B cell (primary cell): ENCODE data around the gene PLTP. TPM values are rescaled to one million over a fixed set of nuclear protein-coding genes. Genes with fewer than 3 reads are reported as not detected.

ENCODE experiments used
- ATAC-seq: fragments of 200-7000 bp; cut with Tn5 transposase; one replicate; pipeline ENCODE4 v1.10.0; 2021; ENCODE audit warnings: low read depth, mild to moderate bottlenecking, moderate number of reproducible peaks, moderate library complexity
- CTCF ChIA-PET: fragments of 350-600 bp; sonication (Branson Sonifier 250); formaldehyde crosslinking; loops from one replicate; lab custom pipeline; 2021; ENCODE audit warnings: antibody characterized with exemption, inconsistent platforms; lab: Charles Lee
- POLR2A ChIA-PET: fragments of 350-600 bp; sonication (Branson Sonifier 250); formaldehyde crosslinking; loops from one replicate; lab custom pipeline; 2021; ENCODE audit warnings: antibody characterized with exemption; lab: Charles Lee
- DNase-seq: peaks from one replicate; pipeline ENCODE4 v3.0.0; 2013
- H2AFZ ChIP-seq: 2 replicates; pipeline ENCODE4 v1.6.1; 2012; ENCODE audit warnings: mild to moderate bottlenecking, low read depth, low read length; ENCODE audit not compliant: insufficient read depth, poor library complexity, severe bottlenecking
- H3K27ac ChIP-seq, 2 donors: 1 replicate in 1 of 2; 2 replicates in 1 of 2; pipeline ENCODE4 v1.5.1; 2012 to 2013; ENCODE audit warnings: low read length in 2 of 2, mild to moderate bottlenecking in 2 of 2, moderate library complexity in 1 of 2
- H3K27me3 ChIP-seq, 4 experiments: fragments of 200-600 bp in 1 of 4; sonication (generic) in 1 of 4; replicated peaks in 1 of 4; 1 replicate in 2 of 4; 2 replicates in 2 of 4; pipeline versions ENCODE4 v1.6.1 to v1.7.0; 2013 to 2016; ENCODE audit warnings: low read length in 3 of 4, mild to moderate bottlenecking in 2 of 4, mixed read lengths in 1 of 4, moderate library complexity in 1 of 4; ENCODE audit not compliant: insufficient read depth in 4 of 4, control insufficient read depth in 3 of 4; ENCODE audit errors: control extremely low read depth in 1 of 4
- H3K36me3 ChIP-seq, 2 experiments: replicated peaks in 1 of 2; 1 replicate in 1 of 2; 2 replicates in 1 of 2; pipeline versions ENCODE4 v1.6.1 to v1.7.1; 2013; ENCODE audit warnings: low read length in 1 of 2; ENCODE audit not compliant: insufficient read depth in 2 of 2, control insufficient read depth in 1 of 2; ENCODE audit errors: control extremely low read depth in 1 of 2, extremely low read depth in 1 of 2
- H3K4me1 ChIP-seq, 2 donors: fragments of 200-600 bp in 1 of 2; sonication (generic) in 1 of 2; 1 replicate in 1 of 2; 2 replicates in 1 of 2; pipeline versions ENCODE4 v1.5.1 to v1.6.1; 2013 to 2017; ENCODE audit warnings: low read length in 2 of 2; ENCODE audit not compliant: control insufficient read depth in 2 of 2, insufficient read depth in 2 of 2
- H3K4me2 ChIP-seq: replicated peaks from 2 replicates; pipeline ENCODE3; 2012; ENCODE audit warnings: mild to moderate bottlenecking, low read depth, low read length; ENCODE audit not compliant: poor library complexity, severe bottlenecking
- H3K4me3 ChIP-seq, 5 experiments: fragments of 200-600 bp in 1 of 5; sonication (generic) in 1 of 5; 1 replicate in 3 of 5; 2 replicates in 2 of 5; pipeline versions ENCODE4 v1.5.1 to v1.7.0; 2011 to 2016; ENCODE audit warnings: low read length in 4 of 5, mild to moderate bottlenecking in 4 of 5, low read depth in 2 of 5, control low read depth in 1 of 5, moderate library complexity in 1 of 5; ENCODE audit not compliant: insufficient read depth in 1 of 5; ENCODE audit errors: control extremely low read depth in 1 of 5, extremely low read depth in 1 of 5
- H3K79me2 ChIP-seq: fragments of 200-600 bp; sonication (generic); one replicate; pipeline ENCODE4 v1.6.0; 2016; ENCODE audit warnings: low read length; ENCODE audit not compliant: control insufficient read depth, insufficient read depth
- H3K9ac ChIP-seq: fragments of 200-600 bp; sonication (generic); 2 replicates; pipeline ENCODE4 v1.6.1; 2017; ENCODE audit warnings: mild to moderate bottlenecking, low read length, moderate library complexity
- H3K9me3 ChIP-seq, 3 donors: one replicate each; pipeline versions ENCODE4 v1.6.1 to v1.7.1; 2013; ENCODE audit warnings: low read length in 2 of 3; ENCODE audit not compliant: control insufficient read depth in 2 of 3, insufficient read depth in 1 of 3; ENCODE audit errors: control extremely low read depth in 1 of 3
- H4K20me1 ChIP-seq: 2 replicates; pipeline ENCODE4 v1.6.0; 2012; ENCODE audit warnings: mild to moderate bottlenecking, low read length; ENCODE audit not compliant: insufficient read depth, control insufficient read depth, poor library complexity, severe bottlenecking
- H3K27ac Mint-ChIP-seq: one replicate; pipeline ENCODE4 v1.8.0; 2021; ENCODE audit warnings: mixed read lengths
- H3K27me3 Mint-ChIP-seq: one replicate; pipeline ENCODE4 v1.8.0; 2021; ENCODE audit warnings: mixed read lengths
- H3K4me1 Mint-ChIP-seq: one replicate; pipeline ENCODE4 v1.8.0; 2021; ENCODE audit warnings: mixed read lengths
- H3K4me3 Mint-ChIP-seq: one replicate; pipeline ENCODE4 v1.8.0; 2021; ENCODE audit warnings: mixed read lengths
- H3K9me3 Mint-ChIP-seq: one replicate; pipeline ENCODE4 v1.8.0; 2022; ENCODE audit warnings: mixed read lengths; ENCODE audit not compliant: insufficient read depth
- EZH2 ChIP-seq: IDR thresholded peaks from 2 replicates; pipeline ENCODE4 v1.6.1; 2012; ENCODE audit warnings: borderline replicate concordance, low read depth, mild to moderate bottlenecking, moderate library complexity, low read length; ENCODE audit not compliant: insufficient read depth, poor library complexity, severe bottlenecking
- WGBS: methylation state at CpG from one replicate; pipeline ENCODE4 v1.1.5; 2013; ENCODE audit warnings: missing lambda C conversion rate; ENCODE audit not compliant: insufficient coverage; 5-methylcytosine and 5-hydroxymethylcytosine counted together
- intact Hi-C: fragments of 100-400 bp; cut with micrococcal nuclease; formaldehyde crosslinking; loops from one replicate; pipeline ENCODE4 v1.10.0; 2022
- polyA plus RNA-seq: library from polyadenylated mRNA; depleted of rRNA; stranded (reverse); fragments of >200 nt; gene quantifications from 2 replicates; pipeline ENCODE4 v1.2.3, GENCODE V29; 2012
- total RNA-seq, 2 donors: library from RNA; stranded (reverse); fragments of 120-200 nt in 1 of 2; gene quantifications; 1 replicate in 1 of 2; 2 replicates in 1 of 2; pipeline versions ENCODE4 v1.2.3 to v1.2.4, GENCODE V29; 2013 to 2022
- TF ChIP-seq, protein P1 (sequence below): fragments of 200-600 bp; IDR thresholded peaks from one replicate; pipeline ENCODE4 v1.8.0; 2022; ENCODE audit warnings: antibody characterized with exemption, mild to moderate bottlenecking

PLTP gene
- total and polyA plus RNA-seq, 2 donors (not counting 1 experiment from before 2014, with no cell fraction given), result 1.4 to 4.0 TPM

DNA sequence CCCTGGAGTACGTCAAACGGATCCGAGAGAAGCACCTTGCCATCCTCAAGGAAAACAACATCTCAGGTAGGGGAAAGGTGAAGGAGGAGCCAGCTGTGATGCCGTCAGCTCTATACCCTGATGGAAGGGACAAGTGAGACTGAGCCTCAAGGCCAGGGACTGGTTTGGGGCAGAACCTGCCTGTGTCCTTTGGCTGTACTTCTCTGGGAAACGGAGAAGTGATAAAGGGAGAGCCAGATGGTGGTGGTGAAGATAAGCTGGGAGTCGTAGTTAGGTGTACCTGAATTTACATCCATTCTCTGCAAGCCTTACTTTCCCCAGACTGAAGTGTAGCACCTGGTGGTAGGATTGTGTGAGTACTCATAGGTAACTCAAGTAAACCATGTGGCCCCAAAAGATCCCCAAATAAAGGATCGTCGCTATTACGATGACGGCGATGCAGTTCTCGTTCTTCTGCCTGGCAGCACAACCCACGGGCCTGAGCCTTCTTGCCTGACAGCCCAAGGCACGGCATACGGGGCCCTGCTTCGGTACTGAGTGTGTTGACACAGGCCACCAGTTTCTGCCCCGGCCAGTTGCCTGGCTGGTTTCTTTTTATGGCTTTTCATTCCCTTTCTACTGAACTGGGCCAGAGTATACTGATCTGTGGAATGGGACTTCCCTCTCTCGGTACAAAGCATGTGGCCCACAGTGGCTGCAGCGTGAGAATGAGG, 33.2 kb upstream of the PLTP start:
- H3K27me3 Mint-ChIP-seq, result no peaks in the 10 kb centered on the region
- Histone ChIP-seq H3K9me3 (peaks cover 0 to 3% (median 0%) of the 10 kb centered on the region in 3 donors), H3K4me1 (no peaks in the 10 kb centered on the region), H3K4me2 (no peak overlapping the region), H3K9ac (no peak overlapping the region), H3K27ac (no peak overlapping the region), H3K36me3 (peaks cover 2 to 92% of the 10 kb centered on the region in 2 experiments), H4K20me1 (peaks cover 12% of the 10 kb centered on the region), H2AFZ (no peak overlapping the region), H3K27me3 (no peaks in the 10 kb centered on the region), H3K79me2 (no peaks in the 10 kb centered on the region), H3K4me3 (no peak overlapping the region)
- H3K27ac Mint-ChIP-seq, result no peak overlapping the region
- CTCF ChIA-PET, result interaction anchor here (2.6 kb wide), 1 partner anchor 25 kb away, joined by 9 read pairs; no protein-coding TSS in a partner anchor
- TF ChIP-seq EZH2, result no peak
- TF ChIP-seq, protein P1, sequence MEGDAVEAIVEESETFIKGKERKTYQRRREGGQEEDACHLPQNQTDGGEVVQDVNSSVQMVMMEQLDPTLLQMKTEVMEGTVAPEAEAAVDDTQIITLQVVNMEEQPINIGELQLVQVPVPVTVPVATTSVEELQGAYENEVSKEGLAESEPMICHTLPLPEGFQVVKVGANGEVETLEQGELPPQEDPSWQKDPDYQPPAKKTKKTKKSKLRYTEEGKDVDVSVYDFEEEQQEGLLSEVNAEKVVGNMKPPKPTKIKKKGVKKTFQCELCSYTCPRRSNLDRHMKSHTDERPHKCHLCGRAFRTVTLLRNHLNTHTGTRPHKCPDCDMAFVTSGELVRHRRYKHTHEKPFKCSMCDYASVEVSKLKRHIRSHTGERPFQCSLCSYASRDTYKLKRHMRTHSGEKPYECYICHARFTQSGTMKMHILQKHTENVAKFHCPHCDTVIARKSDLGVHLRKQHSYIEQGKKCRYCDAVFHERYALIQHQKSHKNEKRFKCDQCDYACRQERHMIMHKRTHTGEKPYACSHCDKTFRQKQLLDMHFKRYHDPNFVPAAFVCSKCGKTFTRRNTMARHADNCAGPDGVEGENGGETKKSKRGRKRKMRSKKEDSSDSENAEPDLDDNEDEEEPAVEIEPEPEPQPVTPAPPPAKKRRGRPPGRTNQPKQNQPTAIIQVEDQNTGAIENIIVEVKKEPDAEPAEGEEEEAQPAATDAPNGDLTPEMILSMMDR, result no peak
- H3K4me1 Mint-ChIP-seq, result peaks cover 4% of the 10 kb centered on the region
- H3K4me3 Mint-ChIP-seq, result no peak overlapping the region
- DNase-seq, result no peak
- H3K9me3 Mint-ChIP-seq, result no peaks in the 10 kb centered on the region
- 93% methylated on average over 19 of the region's 19 CpGs for WGBS
- intact Hi-C loops, result no loop called here
- POLR2A ChIA-PET, result no interaction called here
- ATAC-seq, result no peak
